Esophagus squamous epithelium (tissue), 4 donors: ENCODE results near the gene HOXB8.

Source experiments
- CTCF ChIP-seq, 6 experiments: fragments of 450-650 bp in 4 of 6; fragments of 200-600 bp in 2 of 6; sonication (generic) in 2 of 6; IDR thresholded peaks; one replicate each; pipeline ENCODE4 v1.5.1; 2016 to 2019; ENCODE audit warnings: antibody characterized with exemption in 6 of 6, mild to moderate bottlenecking in 4 of 6, moderate library complexity in 4 of 6
- POLR2A ChIP-seq, 4 donors: fragments of 450-650 bp; IDR thresholded peaks; one replicate each; pipeline ENCODE4 v1.6.1; 2017; ENCODE audit warnings: antibody characterized with exemption in 4 of 4, mild to moderate bottlenecking in 4 of 4, moderate library complexity in 3 of 4

- TF ChIP-seq CTCF (IDR thresholded peaks at IDR 0.05) (no peak), POLR2A (IDR thresholded peaks at IDR 0.05) (no peak)
Observed at GRCh38 chr17:48593126-48593829, 21.8 kb downstream of the HOXB8 start, which contains the start of gene HOXB5.
